Right lobe of liver (tissue), 4 donors: Measurements from ENCODE around the gene CTAG1A.

ENCODE experiments used
- CTCF ChIP-seq, 4 donors: fragments of 200-600 bp in 3 of 4; fragments of 450-650 bp in 1 of 4; IDR thresholded peaks; one replicate each; pipeline versions ENCODE4 v1.5.1 to v1.8.0; 2016 to 2022; ENCODE audit warnings: antibody characterized with exemption in 4 of 4, mild to moderate bottlenecking in 2 of 4
- POLR2A ChIP-seq: fragments of 450-650 bp; IDR thresholded peaks from one replicate; pipeline ENCODE4 v1.6.1; 2017; ENCODE audit warnings: antibody characterized with exemption, mild to moderate bottlenecking
- donor health status: DM: no; HTN: no; CAD: no.
- donor health status: DM: no; HTN: no; CAD: no.
- donor health status: DM: no; HTN: yes; CAD: no.

- TF ChIP-seq CTCF (IDR thresholded peaks at IDR 0.05) (no peak), POLR2A (no peak)
Measured at GRCh38 chrX:154541896-154542722, 42.8 kb upstream of the CTAG1A start.
